HCEC 1CT (cell line): Measurements from ENCODE around the gene TLN1.

Source experiments
- DNase-seq: peaks from one replicate; pipeline ENCODE4 v3.0.0-alpha.2; 2017

TLN1 gene

GRCh38 chr9:35705372-35705771 lies 26.6 kb downstream of the TLN1 start:
- no peak for DNase-seq

- DNase-seq = no peak
Measured at GRCh38 chr9:35703906-35704672, 27.9 kb downstream of the TLN1 start.

- DNase-seq = no peak
Measured at GRCh38 chr9:35702696-35703095, 29.3 kb downstream of the TLN1 start.

GRCh38 chr9:35700942-35701341 lies 31.1 kb downstream of the TLN1 start:
- DNase-seq = no peak

- no peak for DNase-seq
Measured at GRCh38 chr9:35700031-35700430, 32.0 kb downstream of the TLN1 start.

- DNase-seq = no peak
Measured at GRCh38 chr9:35698231-35698630, 33.8 kb downstream of the TLN1 start.

GRCh38 chr9:35697486-35697885 lies 34.5 kb downstream of the TLN1 start:
- no peak for DNase-seq

GRCh38 chr9:35696520-35697215 lies 35.3 kb downstream of the TLN1 start:
- DNase-seq = peak; percentile 63

GRCh38 chr9:35695943-35696401 lies 36.0 kb downstream of the TLN1 start:
- DNase-seq = no peak

GRCh38 chr9:35691757-35692301 lies 40.2 kb downstream of the TLN1 start:
- DNase-seq = no peak

GRCh38 chr9:35691334-35691650 lies 40.7 kb downstream of the TLN1 start:
- DNase-seq = no peak

GRCh38 chr9:35690614-35691333 lies 41.2 kb downstream of the TLN1 start:
- peak; percentile 80 for DNase-seq

GRCh38 chr9:35690294-35690613 lies 41.7 kb downstream of the TLN1 start:
- DNase-seq = no peak

- DNase-seq = peak; percentile 91
Measured at GRCh38 chr9:35689542-35690293, 42.3 kb downstream of the TLN1 start, which contains the start of gene TPM2. Gene TPM2, minus strand, starts transcription at chr9:35689925. Its CDS starts 108 bp downstream, at chr9:35689817.

- DNase-seq = peak; percentile 82
Measured at GRCh38 chr9:35688558-35689541, 43.1 kb downstream of the TLN1 start.

GRCh38 chr9:35687972-35688557 lies 43.9 kb downstream of the TLN1 start:
- no peak for DNase-seq

- DNase-seq = no peak
Measured at GRCh38 chr9:35687306-35687705, 44.7 kb downstream of the TLN1 start.

GRCh38 chr9:35686222-35687203 lies 45.5 kb downstream of the TLN1 start:
- no peak for DNase-seq

GRCh38 chr9:35685506-35685905 lies 46.5 kb downstream of the TLN1 start:
- DNase-seq = no peak

GRCh38 chr9:35684921-35685320 lies 47.1 kb downstream of the TLN1 start:
- no peak for DNase-seq
